ENCODE data around the gene FRRS1. TPM values are rescaled to one million over a fixed set of nuclear protein-coding genes. Genes with fewer than 3 reads are reported as not detected.

The FRRS1 gene
- total and polyA plus RNA-seq, 10 of the 15 experiments (the other 5 are each of a cell fraction or from before 2014, with no cell fraction given) = 0.13 to 18.9 (median 8.0) TPM

GRCh38 chr1:99731384-99731783 is 35.1 kb downstream of the FRRS1 start (continued):
- TF ChIP-seq PKNOX1 (IDR thresholded peaks at IDR 0.05) (no peak), JUND (IDR thresholded peaks at IDR 0.05; ENCODE audit: low read depth, low read length) (no peak), STAT3 (IDR thresholded peaks at IDR 0.05; ENCODE audit: low read depth, low read length) (no peak), CREB1 (IDR thresholded peaks at IDR 0.05; ENCODE audit: low read depth) (no peak), SP1 (IDR thresholded peaks at IDR 0.05; ENCODE audit: low read depth, low read length) (no peak), NFIC (IDR thresholded peaks at IDR 0.05; ENCODE audit: low read depth, low read length) (peak; percentile 57; the same call in 1 of the 2 replicates), SREBF2 (IDR thresholded peaks at IDR 0.05; ENCODE audit: low read length) (no peak)
- TF ChIP-seq, protein P1, sequence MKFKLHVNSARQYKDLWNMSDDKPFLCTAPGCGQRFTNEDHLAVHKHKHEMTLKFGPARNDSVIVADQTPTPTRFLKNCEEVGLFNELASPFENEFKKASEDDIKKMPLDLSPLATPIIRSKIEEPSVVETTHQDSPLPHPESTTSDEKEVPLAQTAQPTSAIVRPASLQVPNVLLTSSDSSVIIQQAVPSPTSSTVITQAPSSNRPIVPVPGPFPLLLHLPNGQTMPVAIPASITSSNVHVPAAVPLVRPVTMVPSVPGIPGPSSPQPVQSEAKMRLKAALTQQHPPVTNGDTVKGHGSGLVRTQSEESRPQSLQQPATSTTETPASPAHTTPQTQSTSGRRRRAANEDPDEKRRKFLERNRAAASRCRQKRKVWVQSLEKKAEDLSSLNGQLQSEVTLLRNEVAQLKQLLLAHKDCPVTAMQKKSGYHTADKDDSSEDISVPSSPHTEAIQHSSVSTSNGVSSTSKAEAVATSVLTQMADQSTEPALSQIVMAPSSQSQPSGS (IDR thresholded peaks at IDR 0.05; ENCODE audit: low read length) = peak; percentile 17; the same call in 1 of the 2 replicates

DNA sequence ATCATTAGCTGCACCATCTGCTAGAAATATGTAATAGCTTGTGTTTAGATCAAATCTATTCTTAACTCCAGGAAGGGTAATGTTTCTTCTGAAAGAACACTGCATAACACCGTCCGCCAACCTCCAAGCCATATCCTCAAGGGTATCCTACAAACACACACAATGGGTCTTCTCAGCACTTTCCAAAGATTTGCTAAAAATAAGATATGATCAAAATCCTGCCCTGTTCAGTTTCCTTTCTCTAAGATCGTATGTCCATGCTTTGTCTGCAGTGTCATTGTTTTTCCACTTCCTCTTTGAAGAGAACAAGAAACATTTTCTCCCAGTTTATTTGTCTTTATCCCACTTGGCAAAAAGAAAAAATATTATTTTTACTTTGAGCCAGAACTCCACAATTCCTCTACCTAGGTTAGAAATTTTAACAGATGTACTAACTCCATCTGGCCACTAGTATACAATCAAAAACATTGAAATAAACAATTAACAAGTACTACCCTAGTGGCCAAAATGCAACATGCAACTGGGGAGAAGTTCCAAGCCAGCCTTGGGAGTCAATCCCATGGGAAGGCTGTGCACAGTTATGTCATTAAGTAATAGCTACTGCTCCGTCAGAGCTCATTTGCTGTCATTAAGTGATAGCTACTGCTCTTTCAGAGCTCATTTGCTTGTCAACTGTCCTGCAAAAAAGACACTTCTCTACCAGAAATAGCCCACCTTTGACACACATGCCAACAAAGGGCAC is 37.8 kb downstream of the FRRS1 start:
- intact Hi-C loops (cut with micrococcal nuclease; ENCODE audit: unreplicated experiment) = no loop called here
- CTCF ChIA-PET = interaction anchor here (1.6 kb wide), 1 partner anchor 13 kb away, joined by 3 read pairs; no protein-coding TSS in a partner anchor
- peaks cover 4% of the 10 kb centered on the region; the same call in 1 of the 2 replicates for H3K4me1 ChIP-seq (ENCODE audit: control insufficient read depth, insufficient read depth, low read length)
- no peak overlapping the region for H3K27ac ChIP-seq (ENCODE audit: control insufficient read depth, insufficient read depth)
- no peaks in the 10 kb centered on the region for H4K20me1 ChIP-seq (ENCODE audit: control insufficient read depth, insufficient read depth)
- DNase-seq (ENCODE audit: low read depth, low spot score) (no peak), FAIRE-seq (no peak), ATAC-seq (peak; percentile 81)
- no peaks in the 10 kb centered on the region for H3K9me3 ChIP-seq (replicated peaks; ENCODE audit: control insufficient read depth, insufficient read depth, low read length)
- H3K79me2 ChIP-seq (ENCODE audit: control insufficient read depth, insufficient read depth, low read length) = no peaks in the 10 kb centered on the region
- RAD21 ChIA-PET (ENCODE audit: unreplicated experiment) = interaction anchor here (0.6 kb wide), 1 partner anchor 35 kb away, joined by 3 read pairs; no protein-coding TSS in a partner anchor
- H3K4me2 ChIP-seq (ENCODE audit: control insufficient read depth, insufficient read depth) = no peak overlapping the region
- SMC1A ChIA-PET (ENCODE audit: uncharacterized antibody, unreplicated experiment) = no interaction called here
- H3K36me3 ChIP-seq (ENCODE audit: control insufficient read depth in 2 of 2, insufficient read depth in 2 of 2, low read length in 1 of 2) = peaks cover 0 to 11% of the 10 kb centered on the region in 2 experiments; a peak in 2 of 4 replicates
- in situ Hi-C loops (cut with MboI) = no loop called here
- no peak overlapping the region for H3K4me3 ChIP-seq
- no peak overlapping the region for H3K9ac ChIP-seq (ENCODE audit: control insufficient read depth, insufficient read depth, low read length)
- BruUV-seq (replicated peaks) = no TSS peak
- H2AFZ ChIP-seq (ENCODE audit: control insufficient read depth, low read depth, low read length) = no peak overlapping the region
- WGBS (ENCODE audit: insufficient coverage, insufficient replicate concordance, low lambda C conversion rate, missing lambda C conversion rate) = 82% methylated on average over 4 of the region's 4 CpGs
- no peaks in the 10 kb centered on the region for H3K27me3 ChIP-seq (replicated peaks in 1 of 2; ENCODE audit: control insufficient read depth in 2 of 2, insufficient read depth in 2 of 2, low read length in 1 of 2)
- POLR2A ChIA-PET = interaction anchor here (0.8 to 1.2 kb wide), 2 partner anchors 20 to 36 kb away, joined by 3 read pairs; no protein-coding TSS in a partner anchor
- TF ChIP-seq CEBPB (IDR thresholded peaks at IDR 0.05; ENCODE audit: borderline replicate concordance in 1 of 2, low read depth in 2 of 2, low read length in 2 of 2) = no peak
- TF ChIP-seq NR2F1 (conservative IDR thresholded peaks at IDR 0.05) = no peak
- no peak for TF ChIP-seq ZNF207 (IDR thresholded peaks at IDR 0.05; ENCODE audit: borderline replicate concordance)
- no peak for TF ChIP-seq SIX5 (IDR thresholded peaks at IDR 0.05; ENCODE audit: low read depth, low read length, severe bottlenecking)
- peak; percentile 39; the same call in 1 of the 2 replicates for TF ChIP-seq IKZF1 (conservative IDR thresholded peaks at IDR 0.05)
- no peak for TF ChIP-seq IRF4 (IDR thresholded peaks at IDR 0.05; ENCODE audit: low read depth, low read length)
- no peak for TF ChIP-seq PAX5 (IDR thresholded peaks at IDR 0.05; ENCODE audit: borderline replicate concordance, low read depth, low read length)
- TF ChIP-seq, protein P2, sequence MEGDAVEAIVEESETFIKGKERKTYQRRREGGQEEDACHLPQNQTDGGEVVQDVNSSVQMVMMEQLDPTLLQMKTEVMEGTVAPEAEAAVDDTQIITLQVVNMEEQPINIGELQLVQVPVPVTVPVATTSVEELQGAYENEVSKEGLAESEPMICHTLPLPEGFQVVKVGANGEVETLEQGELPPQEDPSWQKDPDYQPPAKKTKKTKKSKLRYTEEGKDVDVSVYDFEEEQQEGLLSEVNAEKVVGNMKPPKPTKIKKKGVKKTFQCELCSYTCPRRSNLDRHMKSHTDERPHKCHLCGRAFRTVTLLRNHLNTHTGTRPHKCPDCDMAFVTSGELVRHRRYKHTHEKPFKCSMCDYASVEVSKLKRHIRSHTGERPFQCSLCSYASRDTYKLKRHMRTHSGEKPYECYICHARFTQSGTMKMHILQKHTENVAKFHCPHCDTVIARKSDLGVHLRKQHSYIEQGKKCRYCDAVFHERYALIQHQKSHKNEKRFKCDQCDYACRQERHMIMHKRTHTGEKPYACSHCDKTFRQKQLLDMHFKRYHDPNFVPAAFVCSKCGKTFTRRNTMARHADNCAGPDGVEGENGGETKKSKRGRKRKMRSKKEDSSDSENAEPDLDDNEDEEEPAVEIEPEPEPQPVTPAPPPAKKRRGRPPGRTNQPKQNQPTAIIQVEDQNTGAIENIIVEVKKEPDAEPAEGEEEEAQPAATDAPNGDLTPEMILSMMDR (IDR thresholded peaks at IDR 0.05 in 2 of 3, conservative IDR thresholded peaks at IDR 0.05 in 1 of 3; ENCODE audit: control insufficient read depth in 2 of 3, extremely low read depth in 1 of 3, insufficient read depth in 1 of 3, low read depth in 3 of 3, low read length in 3 of 3) = peak in 2 of 3 experiments; percentile 42 to 63; a peak in 4 of 6 replicates
- no peak for TF ChIP-seq PML (IDR thresholded peaks at IDR 0.05; ENCODE audit: low read length)
- no peak for TF ChIP-seq EP300 (IDR thresholded peaks at IDR 0.05; ENCODE audit: borderline replicate concordance in 1 of 2, control insufficient read depth in 1 of 2, low read depth in 2 of 2, low read length in 2 of 2)
- TF ChIP-seq YBX1 (IDR thresholded peaks at IDR 0.05) = no peak
